Pancreas (tissue), 10 donors: Measurements from ENCODE around the gene SPATA17. TPM values are rescaled to one million over a fixed set of nuclear protein-coding genes. Genes with fewer than 3 reads are reported as not detected.

Experiments used
- ATAC-seq, 4 donors: fragments of 200-7000 bp; cut with Tn5 transposase; one replicate each; pipeline versions ENCODE4 v1.8.0 to v1.9.1; 2020; ENCODE audit warnings: mild to moderate bottlenecking in 4 of 4, moderate library complexity in 4 of 4
- DNase-seq, 6 donors: peaks; one replicate each; pipeline ENCODE4 v3.0.0-alpha.2; 2020
- FAIRE-seq: peaks from 2 replicates; lab custom pipeline; 2012; peaks lifted over from hg19 to GRCh38; lab: Jason Lieb, UNC
- H3K27ac ChIP-seq, 4 donors: fragments of 200-600 bp; sonication (generic); 1 replicate in 3 of 4; 2 replicates in 1 of 4; pipeline versions ENCODE4 v1.5.0 to v1.8.0; 2020
- H3K27me3 ChIP-seq, 4 donors: fragments of 200-600 bp; one replicate each; pipeline ENCODE4 v1.8.0; 2021
- H3K36me3 ChIP-seq, 3 donors: fragments of 200-600 bp; sonication (generic) in 1 of 3; one replicate each; pipeline versions ENCODE4 v1.5.0 to v1.8.0; 2020 to 2021
- H3K4me1 ChIP-seq, 3 donors: fragments of 200-600 bp; one replicate each; pipeline ENCODE4 v1.8.0; 2021
- H3K4me3 ChIP-seq, 4 donors: fragments of 200-600 bp; sonication (generic) in 2 of 4; one replicate each; pipeline versions ENCODE4 v1.5.0 to v1.8.0; 2020 to 2021
- H3K9me3 ChIP-seq, 4 donors: fragments of 200-600 bp; one replicate each; pipeline ENCODE4 v1.8.0; 2021
- CTCF ChIP-seq, 4 donors: fragments of 200-600 bp; sonication (generic) in 3 of 4; IDR thresholded peaks; one replicate each; pipeline versions ENCODE4 v1.5.0 to v1.8.0; 2021; ENCODE audit warnings: antibody characterized with exemption in 4 of 4
- WGBS, 2 donors: extraction: QIAGEN DNeasy Blood & Tissue Kit; methylation state at CpG; one replicate each; pipeline ENCODE4 v1.1.7; 2013; 5-methylcytosine and 5-hydroxymethylcytosine counted together
- intact Hi-C, 3 donors: fragments of 100-400 bp; cut with DNase I; formaldehyde crosslinking; loops; one replicate each; pipeline versions ENCODE4 v1.11.1 to v1.14.2; 2022
- polyA plus RNA-seq, 2 donors: library from polyadenylated mRNA; stranded (reverse); fragments of 200-250 nt; gene quantifications; one replicate each; pipeline ENCODE4 v1.2.3, GENCODE V29; 2013
- total RNA-seq, 6 donors: library from RNA; stranded (reverse); fragmentation: NEBNext Ultra II Directional in 4 of 6; extraction: Animal tissue kit (Norgen Biotek cat#: 25700) in 4 of 6; gene quantifications; one replicate each; pipeline versions ENCODE4 v1.2.1 to v1.2.4, GENCODE V29; 2021 to 2023
- donor health status: healthy with polysubstance abuse.
- donor health status: DM: no; HTN: no; CAD: no; lungs with moderate emphysema.
- donor health status: DM: no; HTN: no; CAD: no.
- donor health status: control.
- donor health status: control.
- donor health status: Bipolar disorder and iron deficiency.
- donor health status: DM: yes; HTN: yes; CAD: no.
- donor health status: DM: no; HTN: no; CAD: no.
- donor health status: DM: no; HTN: no; CAD: no.
- donor health status: DM: yes; HTN: yes; CAD: no.

The SPATA17 gene
- total and polyA plus RNA-seq, 8 donors: 0.16 to 1.0 (median 0.53) TPM

GRCh38 chr1:217885181-217885580, 254.0 kb downstream of the SPATA17 start:
- no peaks in the 10 kb centered on the region for H3K36me3 ChIP-seq
- no peak overlapping the region for H3K27ac ChIP-seq
- H3K27me3 ChIP-seq: no peaks in the 10 kb centered on the region
- no peak for ATAC-seq
- FAIRE-seq: no peak
- no peaks in the 10 kb centered on the region for H3K9me3 ChIP-seq
- no peak for TF ChIP-seq CTCF (IDR thresholded peaks at IDR 0.05)
- 61 to 67% methylated on average over 3 of the region's 3 CpGs for WGBS, 2 donors
- H3K4me1 ChIP-seq: no peaks in the 10 kb centered on the region
- intact Hi-C loops: no loop called here
- no peak overlapping the region for H3K4me3 ChIP-seq
- DNase-seq: no peak

- 56 to 70% methylated on average over 2 of the region's 2 CpGs for WGBS, 2 donors
- Histone ChIP-seq H3K9me3 (no peaks in the 10 kb centered on the region), H3K27me3 (no peaks in the 10 kb centered on the region), H3K36me3 (no peaks in the 10 kb centered on the region), H3K27ac (no peak overlapping the region), H3K4me3 (no peak overlapping the region), H3K4me1 (no peaks in the 10 kb centered on the region)
- intact Hi-C loops: no loop called here
- DNase-seq (no peak), ATAC-seq (no peak), FAIRE-seq (no peak)
- TF ChIP-seq CTCF (IDR thresholded peaks at IDR 0.05): no peak
Measured at GRCh38 chr1:217888328-217888727, 257.2 kb downstream of the SPATA17 start.

GRCh38 chr1:217889401-217889800, 258.3 kb downstream of the SPATA17 start:
- H3K27me3 ChIP-seq: no peaks in the 10 kb centered on the region
- TF ChIP-seq CTCF (IDR thresholded peaks at IDR 0.05): no peak
- no peaks in the 10 kb centered on the region for H3K4me1 ChIP-seq
- WGBS, 2 donors: 47 to 53% methylated on average over 10 of the region's 10 CpGs
- no peak for DNase-seq
- no peak for ATAC-seq
- no peaks in the 10 kb centered on the region for H3K36me3 ChIP-seq
- H3K27ac ChIP-seq: no peak overlapping the region
- FAIRE-seq: no peak
- intact Hi-C loops: no loop called here
- H3K4me3 ChIP-seq: no peak overlapping the region
- H3K9me3 ChIP-seq: no peaks in the 10 kb centered on the region

GRCh38 chr1:217891966-217892365, 260.8 kb downstream of the SPATA17 start:
- intact Hi-C loops: no loop called here
- WGBS, 2 donors: 62 to 65% methylated on average over 2 of the region's 2 CpGs
- H3K27me3 ChIP-seq: no peaks in the 10 kb centered on the region
- TF ChIP-seq CTCF (IDR thresholded peaks at IDR 0.05): no peak
- H3K27ac ChIP-seq: no peak overlapping the region
- no peaks in the 10 kb centered on the region for H3K9me3 ChIP-seq
- no peaks in the 10 kb centered on the region for H3K36me3 ChIP-seq
- ATAC-seq: no peak
- FAIRE-seq: no peak
- no peaks in the 10 kb centered on the region for H3K4me1 ChIP-seq
- DNase-seq: no peak
- H3K4me3 ChIP-seq: no peak overlapping the region

DNA sequence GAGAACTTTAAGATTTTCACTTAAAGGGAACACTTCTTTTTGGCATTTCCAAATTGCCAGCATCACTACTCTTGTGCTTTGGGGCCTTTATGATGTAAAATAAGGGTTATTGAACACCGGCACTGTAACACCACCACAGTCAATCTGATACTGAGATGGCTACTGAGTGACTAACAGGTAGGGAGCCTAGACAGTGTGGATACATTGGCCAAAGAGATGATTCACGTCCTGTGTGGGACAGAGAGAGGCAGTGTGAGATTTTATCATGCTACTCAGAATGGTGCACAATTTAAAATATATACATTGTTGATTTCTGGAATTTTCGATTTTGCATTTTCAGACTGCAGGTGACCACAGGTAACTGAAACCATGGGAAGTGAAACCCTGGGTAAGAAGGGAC, 261.6 kb downstream of the SPATA17 start:
- no peaks in the 10 kb centered on the region for H3K9me3 ChIP-seq
- intact Hi-C loops: no loop called here
- no peak for FAIRE-seq
- no peak for TF ChIP-seq CTCF (IDR thresholded peaks at IDR 0.05)
- 52 to 72% methylated on average over 3 of the region's 3 CpGs for WGBS, 2 donors
- no peaks in the 10 kb centered on the region for H3K27me3 ChIP-seq
- H3K27ac ChIP-seq: no peak overlapping the region
- ATAC-seq: no peak
- no peak overlapping the region for H3K4me3 ChIP-seq
- H3K4me1 ChIP-seq: no peaks in the 10 kb centered on the region
- DNase-seq: no peak
- H3K36me3 ChIP-seq: no peaks in the 10 kb centered on the region
